ENCODE results near the gene CELF2.

The CELF2 gene

DNA sequence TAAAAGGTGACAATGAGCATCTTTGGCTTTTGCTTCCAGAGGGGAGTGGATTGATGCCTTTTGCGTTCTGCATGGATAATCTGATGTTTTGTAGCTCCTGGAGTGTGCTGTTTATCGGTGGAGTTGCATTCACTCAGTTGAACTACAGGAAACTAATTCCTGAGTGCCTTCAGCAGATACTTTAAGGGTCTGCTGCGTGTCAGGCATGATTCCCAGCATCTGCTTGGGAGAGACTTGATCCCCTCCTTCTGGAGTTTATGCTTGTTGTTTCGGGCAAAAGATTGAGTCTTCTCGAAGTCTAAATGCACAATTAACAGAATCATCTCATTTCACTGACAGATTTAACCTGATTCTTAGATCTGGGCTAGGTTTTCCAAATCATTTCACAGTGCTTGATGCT is 46.2 kb downstream of the CELF2 start:
- no peak for DNase-seq

GRCh38 chr10:11064832-11065231 is 47.2 kb downstream of the CELF2 start:
- DNase-seq = no peak

DNA sequence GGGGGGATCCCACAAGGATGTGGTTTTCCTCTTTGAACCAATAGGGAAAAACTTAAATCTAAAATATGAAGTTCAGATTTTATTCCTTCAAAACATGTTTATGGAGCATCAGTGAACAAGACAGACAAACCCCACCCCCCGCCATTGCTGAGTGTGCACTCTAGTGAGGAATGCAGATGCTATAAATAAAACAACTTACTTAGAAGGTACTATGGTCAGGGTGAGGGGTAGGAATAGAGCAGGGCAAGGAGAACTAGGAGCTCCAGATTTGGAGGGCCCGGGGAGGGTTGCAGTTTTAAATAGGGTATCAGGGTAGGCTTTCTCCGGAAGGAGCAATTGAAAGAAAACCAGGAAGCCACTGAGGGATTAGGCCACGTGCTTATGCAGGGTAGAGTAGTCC is 47.9 kb downstream of the CELF2 start:
- DNase-seq = no peak

- no peak for DNase-seq
These were observed 48.8 kb downstream of the CELF2 start for GRCh38 chr10:11066520-11066919.

DNA sequence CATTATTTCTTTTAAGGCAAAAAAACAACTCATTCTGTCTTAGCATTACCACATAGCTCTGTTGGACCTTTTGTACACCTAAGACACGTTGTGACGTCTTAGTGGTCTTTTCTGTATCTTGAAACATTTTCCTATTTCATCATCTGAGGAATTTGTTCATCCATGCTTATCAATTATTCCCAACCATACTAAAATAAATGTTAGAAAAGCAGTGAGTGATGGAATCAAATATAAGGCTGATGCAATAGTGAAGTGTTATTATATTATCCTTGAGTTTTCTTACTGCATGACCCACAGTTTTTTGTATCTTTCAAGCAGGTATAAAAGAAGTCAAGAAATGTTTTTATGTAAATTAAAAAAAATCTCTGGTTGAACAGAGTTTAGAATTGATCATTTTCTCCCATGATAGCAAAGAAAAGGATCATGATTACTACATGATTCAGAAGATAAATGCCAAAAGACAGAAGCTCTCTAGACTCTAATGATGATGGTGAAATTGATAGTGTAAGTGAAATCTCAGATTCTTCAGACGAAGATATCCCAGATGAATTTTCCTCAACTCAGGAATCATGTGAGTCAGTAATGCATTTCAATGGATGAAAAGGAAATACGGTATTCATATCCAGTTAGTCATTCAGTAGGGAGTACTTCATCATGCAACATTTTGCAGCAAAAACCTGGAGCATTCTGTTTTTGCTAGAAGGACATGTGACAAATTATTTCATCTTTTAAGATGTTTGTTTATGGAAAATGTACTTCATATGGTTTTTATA is 51.4 kb downstream of the CELF2 start:
- DNase-seq = no peak

GRCh38 chr10:11073410-11073809 is 55.7 kb downstream of the CELF2 start:
- no peak for DNase-seq

GRCh38 chr10:11074536-11075267 is 57.0 kb downstream of the CELF2 start:
- DNase-seq = no peak

GRCh38 chr10:11076221-11076620 is 58.5 kb downstream of the CELF2 start:
- DNase-seq = no peak

- no peak for DNase-seq
These were observed 62.9 kb downstream of the CELF2 start for GRCh38 chr10:11080564-11080984.

GRCh38 chr10:11081408-11081807 is 63.7 kb downstream of the CELF2 start:
- DNase-seq = no peak

DNA sequence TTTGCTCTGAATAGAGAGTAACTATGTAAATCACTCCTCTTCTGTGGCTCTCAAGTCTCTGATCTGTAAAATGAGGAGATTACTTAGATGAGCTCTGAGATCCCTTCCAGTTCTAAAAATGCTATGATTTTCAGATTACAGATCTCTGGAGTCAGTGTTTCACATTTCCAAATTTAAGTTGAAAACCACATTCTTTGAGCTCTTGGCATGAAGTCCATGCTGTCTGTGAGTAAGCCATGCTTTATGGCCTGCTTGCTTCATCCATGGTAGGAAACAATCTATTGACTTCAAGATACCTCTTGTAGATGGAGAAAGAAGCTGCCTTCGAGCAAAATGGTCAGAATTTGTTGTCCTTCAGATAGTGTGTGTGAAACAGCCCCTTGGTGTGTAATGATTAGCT is 64.9 kb downstream of the CELF2 start:
- DNase-seq = no peak

GRCh38 chr10:11083051-11083450 is 65.4 kb downstream of the CELF2 start:
- no peak for DNase-seq

DNA sequence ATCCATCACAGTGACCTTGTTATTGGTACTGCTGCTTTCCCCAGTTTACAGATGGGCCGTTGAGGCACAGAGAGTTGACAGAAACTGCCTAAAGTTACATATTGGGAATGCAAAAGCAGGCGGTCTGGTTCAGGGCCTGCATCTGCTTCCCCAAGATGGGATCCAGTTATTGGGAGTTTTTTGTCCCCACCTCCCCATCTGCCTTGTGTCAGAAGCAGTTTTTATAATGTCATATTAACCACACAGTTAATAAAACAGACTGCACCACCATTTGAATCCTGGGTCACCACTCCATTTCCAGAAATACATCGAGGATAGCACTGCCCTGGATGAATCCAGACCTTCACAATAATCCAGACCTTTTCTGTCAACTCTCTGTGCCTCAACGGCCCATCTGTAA is 67.9 kb downstream of the CELF2 start:
- DNase-seq = no peak

- no peak for DNase-seq
These were observed 68.6 kb downstream of the CELF2 start for GRCh38 chr10:11086177-11086840.

- no peak for DNase-seq
These were observed 69.7 kb downstream of the CELF2 start for GRCh38 chr10:11087372-11087771.

DNA sequence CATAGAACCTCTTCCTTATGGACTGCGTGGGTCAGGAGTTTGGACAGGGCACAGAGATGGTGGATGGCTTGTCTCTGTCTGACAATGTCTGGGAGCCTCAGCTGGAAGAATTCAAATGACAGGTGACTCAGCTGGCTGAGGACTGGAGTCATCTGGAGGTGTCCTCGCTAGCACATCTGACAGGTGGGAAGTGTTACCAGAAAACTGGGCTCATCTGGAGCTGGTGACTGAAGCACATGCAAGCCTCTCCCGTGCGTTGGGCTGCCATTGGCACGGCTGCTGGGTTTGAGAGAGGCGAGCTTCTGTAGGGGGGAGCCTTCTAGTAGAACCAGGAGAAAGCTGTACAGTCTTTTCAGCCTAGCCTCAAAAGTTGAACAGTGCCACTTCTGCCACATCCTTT is 71.0 kb downstream of the CELF2 start:
- DNase-seq = no peak

DNA sequence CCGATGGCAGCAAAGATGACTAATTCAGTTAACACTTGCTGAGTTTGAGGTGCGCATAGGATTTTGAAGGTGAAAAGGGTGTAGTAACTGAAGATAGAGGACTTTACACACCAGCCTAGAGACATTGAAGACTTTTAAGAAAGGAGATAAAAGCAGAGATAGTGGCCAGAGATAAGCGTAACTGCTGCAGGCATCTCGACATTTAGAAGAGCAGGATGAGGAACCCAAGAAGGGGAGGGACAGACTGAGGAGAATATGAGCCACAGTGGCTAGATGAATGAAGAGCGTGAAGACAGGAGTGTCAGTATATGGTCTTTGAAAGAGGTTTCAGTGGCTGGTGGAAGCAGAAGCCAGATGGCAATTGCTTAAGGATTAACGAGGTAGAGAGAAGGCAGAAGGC is 71.6 kb downstream of the CELF2 start:
- DNase-seq = no peak

GRCh38 chr10:11091517-11092102 is 73.9 kb downstream of the CELF2 start:
- DNase-seq = no peak

DNA sequence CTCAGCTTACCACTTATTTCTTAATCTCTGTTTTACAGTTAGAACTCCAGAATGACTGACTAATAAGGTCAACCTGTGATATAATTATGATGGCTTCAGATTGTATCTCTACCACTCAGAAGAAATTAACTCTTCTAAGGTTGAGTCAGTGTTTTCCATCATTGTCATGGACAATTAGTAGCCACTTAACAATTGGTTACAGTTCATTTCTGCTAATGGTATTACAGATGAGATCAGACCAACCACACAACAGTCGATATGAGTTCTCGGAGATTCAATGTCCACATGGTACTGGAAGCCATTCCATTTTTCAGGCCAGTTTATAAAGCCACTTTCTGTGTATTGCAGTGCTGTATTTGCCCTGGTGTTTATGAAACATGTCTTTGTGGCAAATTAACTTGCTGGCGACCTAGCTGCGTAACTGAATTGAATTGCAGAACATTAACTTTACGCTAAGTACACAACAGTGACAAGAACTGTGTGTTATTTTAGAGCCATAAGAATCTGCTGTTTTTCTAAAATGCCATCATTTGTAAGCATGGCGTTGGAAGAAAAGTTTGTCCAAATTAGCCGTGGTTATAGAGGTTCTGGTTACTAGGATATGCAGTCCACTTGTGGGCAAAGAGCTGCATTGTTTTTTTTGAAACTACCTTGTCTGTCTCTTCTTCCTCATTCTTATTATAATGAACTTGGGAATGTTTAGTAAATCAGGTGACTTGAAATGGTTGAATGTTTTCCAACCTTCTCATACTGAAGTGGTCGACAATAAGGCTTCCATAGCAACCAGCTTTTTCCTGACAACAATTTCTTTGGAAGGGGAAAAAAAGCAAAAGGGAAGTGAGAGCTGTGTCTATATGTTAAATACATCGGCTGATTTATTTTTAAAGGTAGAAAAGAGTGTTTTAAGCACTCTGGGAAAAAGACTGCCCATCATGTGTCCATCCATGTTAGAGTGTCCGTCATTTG is 76.4 kb downstream of the CELF2 start:
- DNase-seq = no peak

DNA sequence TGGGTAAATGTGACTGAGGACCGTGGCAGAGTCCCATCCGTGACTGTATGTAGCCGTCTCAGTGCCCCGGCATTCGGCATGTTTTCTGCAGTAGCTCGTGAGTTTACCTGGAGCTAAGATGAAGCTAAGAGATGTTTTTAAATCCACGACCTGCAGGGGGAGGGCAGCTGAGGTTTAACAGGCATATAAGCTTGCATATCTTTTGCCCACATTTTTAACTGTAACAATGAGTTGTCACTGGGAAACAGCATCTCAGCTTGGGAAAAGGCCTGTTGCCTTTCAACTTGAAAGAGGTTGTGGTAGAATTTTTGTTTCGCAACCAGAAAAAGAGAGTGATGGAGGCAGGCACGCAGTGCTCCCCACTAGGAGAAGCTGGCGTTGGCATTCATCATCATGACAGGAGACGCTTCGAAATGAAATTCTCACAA is 77.7 kb downstream of the CELF2 start:
- no peak for DNase-seq

- DNase-seq = no peak
These were observed 78.8 kb downstream of the CELF2 start for GRCh38 chr10:11096422-11096821.

- DNase-seq = no peak
These were observed 80.0 kb downstream of the CELF2 start for GRCh38 chr10:11097686-11098085.
